Prostate gland (tissue), 2 donors: ENCODE measurements around the gene AGBL4. TPM values are rescaled to one million over a fixed set of nuclear protein-coding genes. Genes with fewer than 3 reads are reported as not detected.
"Not testable (repeated sequence)": the region's sequence is repeated elsewhere in the genome, so short reads cannot be mapped to it uniquely, and the experiment has no call there.

Source experiments
- DNase-seq: peaks from one replicate; pipeline ENCODE4 v3.0.0-alpha.2; 2019; ENCODE audit warnings: low spot score
- H3K27ac ChIP-seq, 2 donors: fragments of 200-600 bp; sonication (generic); 2 replicates each; pipeline ENCODE4 v1.5.1; 2017 to 2019
- H3K27me3 ChIP-seq: fragments of 200-600 bp; sonication (generic); replicated peaks from 2 replicates; pipeline ENCODE4 v1.5.1; 2019; ENCODE audit not compliant: insufficient read depth
- H3K36me3 ChIP-seq, 2 donors: fragments of 200-600 bp; sonication (generic); 1 replicate in 1 of 2; 2 replicates in 1 of 2; pipeline versions ENCODE4 v1.5.1 to v1.8.1; 2017 to 2019
- H3K4me1 ChIP-seq: fragments of 200-600 bp; sonication (generic); replicated peaks from 2 replicates; pipeline ENCODE4 v1.5.1; 2019
- H3K4me3 ChIP-seq, 2 donors: fragments of 200-600 bp; sonication (generic); 2 replicates each; pipeline ENCODE4 v1.5.1; 2017 to 2019
- H3K9me3 ChIP-seq: fragments of 200-600 bp; sonication (generic); 2 replicates; pipeline ENCODE4 v1.5.1; 2017
- CTCF ChIP-seq, 4 experiments: fragments of 200-600 bp in 2 of 4; fragments of 450-650 bp in 2 of 4; sonication (generic) in 2 of 4; IDR thresholded peaks; 1 replicate in 3 of 4; 2 replicates in 1 of 4; pipeline ENCODE4 v1.5.1; 2016 to 2019; ENCODE audit warnings: antibody characterized with exemption in 4 of 4, mild to moderate bottlenecking in 2 of 4, moderate library complexity in 2 of 4
- POLR2A ChIP-seq: fragments of 450-650 bp; IDR thresholded peaks from one replicate; pipeline ENCODE4 v1.6.1; 2016; ENCODE audit warnings: antibody characterized with exemption, mild to moderate bottlenecking
- POLR2AphosphoS5 ChIP-seq: sonication (generic); formaldehyde crosslinking; IDR thresholded peaks from one replicate; pipeline ENCODE4 v1.6.1; 2017; ENCODE audit warnings: antibody characterized with exemption
- WGBS: methylation state at CpG from one replicate; pipeline ENCODE4 v1.1.5; 2018; 5-methylcytosine and 5-hydroxymethylcytosine counted together
- intact Hi-C: fragments of 100-400 bp; cut with DNase I; formaldehyde crosslinking; loops from one replicate; pipeline ENCODE4 v1.14.2; 2022
- total RNA-seq, 2 donors: library from RNA; depleted of rRNA; stranded (reverse); fragments of >200 nt; gene quantifications; one replicate each; pipeline ENCODE4 v1.1.0, GENCODE V29; 2016

Gene AGBL4
- total RNA-seq, 2 donors from 2014 or later = 0.82 to 2.7 TPM

GRCh38 chr1:49319426-49319963 lies 704.3 kb downstream of the AGBL4 start:
- intact Hi-C loops = no loop called here
- no peak for DNase-seq
- Histone ChIP-seq H3K36me3 (no peaks in the 10 kb centered on the region), H3K4me1 (no peaks in the 10 kb centered on the region), H3K4me3 (no peak overlapping the region), H3K9me3 (no peaks in the 10 kb centered on the region), H3K27ac (no peak overlapping the region), H3K27me3 (no peaks in the 10 kb centered on the region)
- TF ChIP-seq POLR2A (no peak), POLR2AphosphoS5 (no peak), CTCF (IDR thresholded peaks at IDR 0.05) (no peak)

- Histone ChIP-seq H3K27me3 (no peaks in the 10 kb centered on the region), H3K27ac (no peak overlapping the region), H3K9me3 (no peaks in the 10 kb centered on the region), H3K36me3 (no peaks in the 10 kb centered on the region), H3K4me3 (no peak overlapping the region), H3K4me1 (no peaks in the 10 kb centered on the region)
- intact Hi-C loops = no loop called here
- DNase-seq = no peak
- TF ChIP-seq CTCF (IDR thresholded peaks at IDR 0.05) (no peak), POLR2A (no peak), POLR2AphosphoS5 (no peak)
- WGBS = 95% methylated on average over 2 of the region's 2 CpGs
Measured at GRCh38 chr1:49318218-49318617, 705.5 kb downstream of the AGBL4 start.

GRCh38 chr1:49307457-49307856 lies 716.3 kb downstream of the AGBL4 start:
- H3K27ac ChIP-seq = no peak overlapping the region
- intact Hi-C loops = no loop called here
- H3K4me1 ChIP-seq = no peaks in the 10 kb centered on the region
- no peak overlapping the region for H3K4me3 ChIP-seq
- no peaks in the 10 kb centered on the region for H3K36me3 ChIP-seq
- H3K27me3 ChIP-seq = no peaks in the 10 kb centered on the region
- DNase-seq = no peak
- TF ChIP-seq CTCF (IDR thresholded peaks at IDR 0.05) (no peak), POLR2AphosphoS5 (no peak), POLR2A (no peak)
- no peaks in the 10 kb centered on the region for H3K9me3 ChIP-seq

- no peaks in the 10 kb centered on the region for H3K27me3 ChIP-seq
- no peak for DNase-seq
- H3K4me1 ChIP-seq = no peaks in the 10 kb centered on the region
- 90% methylated on average over 1 of the region's 1 CpG for WGBS
- no peaks in the 10 kb centered on the region for H3K9me3 ChIP-seq
- H3K36me3 ChIP-seq = no peaks in the 10 kb centered on the region
- TF ChIP-seq CTCF (IDR thresholded peaks at IDR 0.05) = no peak
- no peak for TF ChIP-seq POLR2AphosphoS5
- no peak for TF ChIP-seq POLR2A
- no peak overlapping the region for H3K4me3 ChIP-seq
- intact Hi-C loops = no loop called here
- H3K27ac ChIP-seq = no peak overlapping the region
Measured at GRCh38 chr1:49306507-49307070, 717.2 kb downstream of the AGBL4 start.

- H3K9me3 ChIP-seq, H3K4me3 ChIP-seq, DNase-seq, H3K27me3 ChIP-seq, H3K4me1 ChIP-seq, H3K36me3 ChIP-seq, intact Hi-C loops, H3K27ac ChIP-seq: not testable (repeated sequence)
- 90% methylated on average over 2 of the region's 2 CpGs for WGBS
Measured at GRCh38 chr1:49302400-49302799, 721.4 kb downstream of the AGBL4 start.
